CD14-positive monocyte (primary cell): ENCODE results near the gene ARPC5L. TPM values are rescaled to one million over a fixed set of nuclear protein-coding genes. Genes with fewer than 3 reads are reported as not detected.
A peak's percentile ranks its signal among the peaks of the same experiment; 100 is the strongest.

Experiments used
- DNase-seq, 3 donors: peaks; one replicate each; pipeline ENCODE4 v3.0.0-alpha.2; 2011 to 2022
- H2AFZ ChIP-seq: 2 replicates; pipeline ENCODE4 v1.6.0; 2012; ENCODE audit warnings: mild to moderate bottlenecking, low read depth, low read length, inconsistent platforms; ENCODE audit not compliant: insufficient read depth, poor library complexity, severe bottlenecking
- H3K27ac ChIP-seq, 2 donors: 1 replicate in 1 of 2; 2 replicates in 1 of 2; pipeline ENCODE4 v1.5.1; 2012 to 2013; ENCODE audit warnings: low read length in 2 of 2, control low read depth in 1 of 2, inconsistent platforms in 1 of 2, low read depth in 1 of 2, mild to moderate bottlenecking in 1 of 2
- H3K27me3 ChIP-seq, 2 donors: one replicate each; pipeline versions ENCODE4 v1.6.0 to v1.6.1; 2011 to 2013; ENCODE audit warnings: low read length in 2 of 2; ENCODE audit not compliant: control insufficient read depth in 2 of 2, insufficient read depth in 2 of 2
- H3K36me3 ChIP-seq, 2 donors: replicated peaks in 1 of 2; 1 replicate in 1 of 2; 2 replicates in 1 of 2; pipeline versions ENCODE4 v1.5.1 to v1.6.1; 2012 to 2013; ENCODE audit warnings: low read length in 2 of 2, control low read depth in 1 of 2, inconsistent platforms in 1 of 2, mild to moderate bottlenecking in 1 of 2; ENCODE audit not compliant: insufficient read depth in 2 of 2, control insufficient read depth in 1 of 2
- H3K4me1 ChIP-seq, 2 donors: 1 replicate in 1 of 2; 2 replicates in 1 of 2; pipeline versions ENCODE4 v1.5.1 to v1.6.1; 2012 to 2013; ENCODE audit warnings: low read length in 2 of 2, control low read depth in 1 of 2, inconsistent platforms in 1 of 2, mild to moderate bottlenecking in 1 of 2, moderate library complexity in 1 of 2; ENCODE audit not compliant: insufficient read depth in 2 of 2, control insufficient read depth in 1 of 2
- H3K4me2 ChIP-seq: replicated peaks from 2 replicates; pipeline ENCODE3; 2012; ENCODE audit warnings: low read length, moderate library complexity, mild to moderate bottlenecking; ENCODE audit not compliant: poor library complexity, severe bottlenecking; ENCODE audit errors: extremely low read depth
- H3K4me3 ChIP-seq, 3 experiments: fragments of 200-600 bp in 1 of 3; sonication (generic) in 1 of 3; replicated peaks in 1 of 3; 1 replicate in 2 of 3; 2 replicates in 1 of 3; pipeline ENCODE4 v1.5.1; 2011 to 2013; ENCODE audit warnings: low read length in 3 of 3, mild to moderate bottlenecking in 3 of 3, control low read depth in 2 of 3, low read depth in 2 of 3, inconsistent platforms in 1 of 3, moderate library complexity in 1 of 3
- H3K79me2 ChIP-seq: 2 replicates; pipeline ENCODE4 v1.6.0; 2012; ENCODE audit warnings: mild to moderate bottlenecking, control low read depth, inconsistent platforms, low read length, moderate library complexity; ENCODE audit not compliant: insufficient read depth
- H3K9ac ChIP-seq: 2 replicates; pipeline ENCODE4 v1.6.0; 2017; ENCODE audit warnings: low read length, mild to moderate bottlenecking; ENCODE audit not compliant: insufficient read depth, poor library complexity, severe bottlenecking
- H3K9me3 ChIP-seq, 2 donors: replicated peaks in 1 of 2; 1 replicate in 1 of 2; 2 replicates in 1 of 2; pipeline versions ENCODE4 v1.5.1 to v1.6.1; 2012 to 2013; ENCODE audit warnings: low read length in 2 of 2, control low read depth in 1 of 2; ENCODE audit not compliant: control insufficient read depth in 1 of 2, insufficient read depth in 1 of 2
- H4K20me1 ChIP-seq: 2 replicates; pipeline ENCODE4 v1.6.0; 2012; ENCODE audit warnings: mild to moderate bottlenecking, low read length, control low read depth, moderate library complexity; ENCODE audit not compliant: insufficient read depth
- H3K27ac Mint-ChIP-seq, 7 donors: one replicate each; pipeline ENCODE4 v1.8.0; 2020; ENCODE audit warnings: mild to moderate bottlenecking in 7 of 7, mixed read lengths in 7 of 7, moderate library complexity in 6 of 7, inconsistent platforms in 2 of 7
- H3K27me3 Mint-ChIP-seq, 3 donors: one replicate each; pipeline ENCODE4 v1.8.0; 2021 to 2022; ENCODE audit warnings: low read depth in 3 of 3, mild to moderate bottlenecking in 3 of 3, mixed read lengths in 3 of 3, moderate library complexity in 3 of 3, inconsistent platforms in 1 of 3
- H3K36me3 Mint-ChIP-seq, 2 donors: one replicate each; pipeline ENCODE4 v1.8.0; 2020; ENCODE audit warnings: mixed read lengths in 2 of 2, inconsistent platforms in 1 of 2, mild to moderate bottlenecking in 1 of 2
- H3K4me1 Mint-ChIP-seq: one replicate; pipeline ENCODE4 v1.8.0; 2020; ENCODE audit warnings: mild to moderate bottlenecking, mixed read lengths
- H3K4me3 Mint-ChIP-seq, 2 donors: one replicate each; pipeline ENCODE4 v1.8.0; 2020; ENCODE audit warnings: mild to moderate bottlenecking in 2 of 2, mixed read lengths in 2 of 2, moderate library complexity in 1 of 2
- H3K9me3 Mint-ChIP-seq, 7 donors: one replicate each; pipeline ENCODE4 v1.8.0; 2020 to 2022; ENCODE audit warnings: mixed read lengths in 7 of 7, mild to moderate bottlenecking in 6 of 7, moderate library complexity in 6 of 7, inconsistent platforms in 2 of 7
- WGBS: methylation state at CpG from one replicate; pipeline ENCODE4 v1.1.5; 2013; ENCODE audit warnings: missing lambda C conversion rate; ENCODE audit not compliant: insufficient coverage; 5-methylcytosine and 5-hydroxymethylcytosine counted together
- intact Hi-C, 2 donors: fragments of 100-400 bp; cut with micrococcal nuclease; formaldehyde crosslinking; loops; one replicate each; pipeline versions ENCODE4 v1.15.0 to v1.15.1; 2023
- polyA plus RNA-seq, 3 donors: library from polyadenylated mRNA; depleted of rRNA in 1 of 3; unstranded in 2 of 3; stranded (reverse) in 1 of 3; fragments of 300-500 nt in 2 of 3; fragments of >200 nt in 1 of 3; fragmentation: Illumina TruSeq in 2 of 3; gene quantifications; 1 replicate in 2 of 3; 2 replicates in 1 of 3; pipeline ENCODE4 v1.2.3, GENCODE V29; 2012 to 2021
- TF ChIP-seq, protein P1 (sequence below): fragments of 200-600 bp; IDR thresholded peaks from one replicate; pipeline ENCODE4 v1.8.0; 2022; ENCODE audit warnings: antibody characterized with exemption, mild to moderate bottlenecking

Gene ARPC5L
- polyA plus RNA-seq, 3 donors, result 16.0 to 35.2 (median 20.7) TPM

- Mint-ChIP-seq H3K27me3 (no peaks in the 10 kb centered on the region), H3K36me3 (peaks cover 62 to 73% of the 10 kb centered on the region in 2 donors), H3K9me3 (no peaks in the 10 kb centered on the region), H3K4me1 (no peaks in the 10 kb centered on the region), H3K27ac (peak overlapping the region in 1 of 7 donors; percentile 5), H3K4me3 (no peak overlapping the region)
- no peak overlapping the region for H3K27ac ChIP-seq
- no peaks in the 10 kb centered on the region for H3K27me3 ChIP-seq
- intact Hi-C loops, result no loop called here
- H4K20me1 ChIP-seq, result no peaks in the 10 kb centered on the region
- no peak overlapping the region for H2AFZ ChIP-seq
- no peaks in the 10 kb centered on the region for H3K4me1 ChIP-seq
- H3K36me3 ChIP-seq, result peaks cover 68 to 78% of the 10 kb centered on the region in 2 donors
- H3K4me3 ChIP-seq, result no peak overlapping the region
- no peaks in the 10 kb centered on the region for H3K79me2 ChIP-seq
- TF ChIP-seq, protein P1, sequence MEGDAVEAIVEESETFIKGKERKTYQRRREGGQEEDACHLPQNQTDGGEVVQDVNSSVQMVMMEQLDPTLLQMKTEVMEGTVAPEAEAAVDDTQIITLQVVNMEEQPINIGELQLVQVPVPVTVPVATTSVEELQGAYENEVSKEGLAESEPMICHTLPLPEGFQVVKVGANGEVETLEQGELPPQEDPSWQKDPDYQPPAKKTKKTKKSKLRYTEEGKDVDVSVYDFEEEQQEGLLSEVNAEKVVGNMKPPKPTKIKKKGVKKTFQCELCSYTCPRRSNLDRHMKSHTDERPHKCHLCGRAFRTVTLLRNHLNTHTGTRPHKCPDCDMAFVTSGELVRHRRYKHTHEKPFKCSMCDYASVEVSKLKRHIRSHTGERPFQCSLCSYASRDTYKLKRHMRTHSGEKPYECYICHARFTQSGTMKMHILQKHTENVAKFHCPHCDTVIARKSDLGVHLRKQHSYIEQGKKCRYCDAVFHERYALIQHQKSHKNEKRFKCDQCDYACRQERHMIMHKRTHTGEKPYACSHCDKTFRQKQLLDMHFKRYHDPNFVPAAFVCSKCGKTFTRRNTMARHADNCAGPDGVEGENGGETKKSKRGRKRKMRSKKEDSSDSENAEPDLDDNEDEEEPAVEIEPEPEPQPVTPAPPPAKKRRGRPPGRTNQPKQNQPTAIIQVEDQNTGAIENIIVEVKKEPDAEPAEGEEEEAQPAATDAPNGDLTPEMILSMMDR, result no peak
- H3K9me3 ChIP-seq, result no peaks in the 10 kb centered on the region
- WGBS, result 92% methylated on average over 1 of the region's 1 CpG
- DNase-seq, result no peak
- H3K4me2 ChIP-seq, result no peak overlapping the region
- no peak overlapping the region for H3K9ac ChIP-seq
Observed at GRCh38 chr9:124911766-124912165, 49.8 kb downstream of the ARPC5L start.

- Histone ChIP-seq H3K4me1 (no peaks in the 10 kb centered on the region), H3K79me2 (no peaks in the 10 kb centered on the region), H3K9ac (no peak overlapping the region), H3K4me2 (no peak overlapping the region), H3K36me3 (peaks cover 57 to 70% of the 10 kb centered on the region in 2 donors), H3K27ac (no peak overlapping the region), H2AFZ (no peak overlapping the region), H3K9me3 (no peaks in the 10 kb centered on the region), H4K20me1 (no peaks in the 10 kb centered on the region), H3K27me3 (no peaks in the 10 kb centered on the region), H3K4me3 (no peak overlapping the region)
- Mint-ChIP-seq H3K4me1 (no peaks in the 10 kb centered on the region), H3K27ac (peak overlapping the region in 1 of 7 donors; percentile 5), H3K36me3 (peaks cover 55 to 74% of the 10 kb centered on the region in 2 donors), H3K9me3 (no peaks in the 10 kb centered on the region), H3K4me3 (no peak overlapping the region), H3K27me3 (no peaks in the 10 kb centered on the region)
- TF ChIP-seq, protein P1, result no peak
- WGBS, result no CpG with 5 or more reads among the region's 2 CpGs
- intact Hi-C loops, result no loop called here
- DNase-seq, result no peak
Observed at GRCh38 chr9:124913378-124913777, 51.4 kb downstream of the ARPC5L start.
